NCI-H82 treated with DMSO at 0.1 percent for 48 hours (cell line): ENCODE measurements around the gene SLC37A1.
"Not testable (repeated sequence)": the region's sequence is repeated elsewhere in the genome, so short reads cannot be mapped to it uniquely, and the experiment has no call there.

Experiments used
- DNase-seq: peaks from one replicate; lab custom pipeline; 2025; ENCODE audit not compliant: unreplicated experiment; lab: John Stamatoyannopoulos, UW

Gene SLC37A1

DNA sequence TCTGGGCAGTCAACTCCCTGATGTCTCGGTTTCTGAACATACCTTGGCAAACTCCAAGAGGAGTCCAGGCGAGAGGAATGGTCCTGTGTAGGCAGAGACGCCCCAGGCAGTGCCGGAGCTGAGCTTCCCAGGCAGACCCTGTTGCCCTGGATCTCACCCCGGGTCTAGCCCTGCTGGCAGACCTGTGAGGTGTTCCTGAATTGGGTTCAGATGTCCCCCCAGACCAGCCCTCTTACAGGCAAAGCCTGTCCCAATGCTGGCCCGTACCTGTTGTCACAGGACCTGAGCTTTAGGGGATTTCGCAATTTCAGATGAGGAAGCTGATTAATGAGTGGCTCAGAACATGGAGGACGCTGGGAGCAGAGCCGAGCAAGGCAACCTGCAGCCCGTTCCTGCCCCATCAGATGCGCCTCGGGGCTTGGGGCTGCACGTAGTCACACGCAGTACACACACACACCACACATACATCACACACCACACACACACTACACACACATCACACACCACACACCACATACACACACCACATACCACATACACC is 101.2 kb downstream of the SLC37A1 start:
- DNase-seq = no peak

DNA sequence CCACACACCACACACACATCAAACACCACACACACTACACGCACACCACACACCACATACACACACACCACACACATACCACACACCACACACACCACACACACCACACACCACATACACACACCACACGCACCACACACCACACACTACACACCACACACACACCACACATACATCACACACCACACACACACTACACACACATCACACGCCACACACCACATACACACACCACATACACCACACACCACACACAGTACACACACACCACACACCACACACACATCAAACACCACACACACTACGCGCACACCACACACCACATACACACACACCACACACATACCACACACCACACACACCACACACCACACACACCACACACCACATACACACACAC is 101.7 kb downstream of the SLC37A1 start:
- not testable (repeated sequence) for DNase-seq

DNA sequence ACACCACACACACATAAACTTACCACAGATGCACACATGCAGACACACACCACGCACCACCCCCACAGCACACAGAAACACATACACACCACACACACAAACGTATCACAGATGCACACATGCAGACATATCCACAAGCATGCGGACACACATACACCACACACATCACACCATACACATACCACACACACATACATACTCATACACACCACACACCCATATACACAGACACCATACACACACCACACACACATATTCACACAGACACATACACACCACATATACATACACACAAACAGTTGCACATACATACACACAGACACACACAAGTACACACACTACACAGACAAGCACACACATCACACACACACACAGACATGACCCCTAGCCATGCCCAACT is 102.3 kb downstream of the SLC37A1 start:
- no peak for DNase-seq

DNA sequence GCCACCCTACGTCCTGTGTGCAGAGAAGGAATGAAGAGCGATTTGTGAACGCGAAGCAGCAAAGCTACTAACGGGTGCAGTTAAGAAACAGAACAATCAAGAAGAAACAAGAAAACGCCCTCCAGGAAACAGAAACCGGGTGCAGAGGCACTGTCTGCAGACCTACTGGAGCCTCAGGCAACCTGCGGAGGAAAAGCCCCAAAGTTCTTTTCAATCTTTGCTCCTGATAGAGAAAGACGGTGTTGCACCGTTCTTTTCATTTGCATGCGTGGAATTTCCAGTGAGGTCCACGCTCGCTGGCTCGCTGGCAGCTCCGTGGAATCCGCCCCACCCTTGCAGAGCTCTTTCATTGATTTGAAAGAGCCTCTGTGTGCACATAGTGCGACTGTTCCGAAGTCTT is 102.8 kb downstream of the SLC37A1 start:
- no peak for DNase-seq

DNA sequence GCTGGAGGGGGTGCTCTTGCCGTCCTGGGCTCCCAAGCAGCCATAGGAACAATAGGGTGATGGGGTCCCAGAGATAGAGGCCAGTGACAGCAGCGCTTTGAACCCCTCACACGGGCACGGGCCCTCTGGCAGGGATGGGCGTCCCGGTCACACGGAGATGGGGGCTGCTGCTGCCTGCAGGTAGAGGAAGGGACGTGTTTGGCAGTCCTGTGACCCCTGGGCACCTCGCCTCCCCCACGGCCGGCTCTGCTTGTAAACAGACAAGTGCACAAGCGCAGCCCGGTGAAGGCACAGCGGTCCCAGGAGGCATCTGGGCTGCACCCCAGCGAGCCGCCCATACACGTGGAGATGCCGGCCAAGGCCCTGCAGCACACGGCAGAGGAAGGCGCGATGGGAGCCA is 103.3 kb downstream of the SLC37A1 start:
- DNase-seq = no peak

DNA sequence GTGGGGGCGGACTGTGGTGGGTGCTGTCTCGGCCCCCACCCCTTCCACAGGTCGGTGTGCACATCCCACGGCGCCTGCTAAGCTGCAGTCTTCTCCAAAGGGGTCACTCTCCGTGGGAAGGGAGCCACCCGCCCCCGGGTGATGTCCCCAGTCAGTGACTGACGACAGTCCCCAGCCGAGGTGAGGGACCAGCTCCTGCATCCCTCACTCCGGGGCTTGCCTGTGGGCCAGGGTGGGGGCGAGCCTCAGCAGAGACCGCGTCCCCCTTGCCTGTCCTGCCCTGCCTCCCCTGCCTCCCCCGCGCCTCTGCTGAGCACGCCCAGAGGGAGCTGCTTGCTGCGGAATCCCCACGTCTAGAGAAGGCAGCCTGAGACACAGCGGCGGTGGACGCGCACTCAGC is 103.8 kb downstream of the SLC37A1 start:
- no peak for DNase-seq

DNA sequence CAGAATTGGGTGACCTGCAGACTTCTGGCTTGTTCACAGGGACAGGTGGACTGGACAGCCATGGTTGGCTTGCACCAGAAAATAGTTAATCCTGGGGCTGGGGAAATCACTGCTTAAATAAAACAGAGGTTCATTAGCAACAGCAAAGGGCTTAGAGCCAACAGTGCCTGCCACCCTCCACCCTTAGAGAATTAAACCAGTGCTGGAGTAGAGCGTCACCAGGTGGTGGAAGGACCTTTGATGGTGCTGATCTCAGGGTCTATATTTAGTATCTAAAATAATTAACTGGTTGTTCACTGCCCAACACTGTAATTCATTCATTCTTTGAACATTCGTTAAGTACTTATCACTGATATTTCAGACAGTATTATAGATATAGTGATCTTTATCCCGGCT is 105.1 kb downstream of the SLC37A1 start:
- no peak for DNase-seq

DNA sequence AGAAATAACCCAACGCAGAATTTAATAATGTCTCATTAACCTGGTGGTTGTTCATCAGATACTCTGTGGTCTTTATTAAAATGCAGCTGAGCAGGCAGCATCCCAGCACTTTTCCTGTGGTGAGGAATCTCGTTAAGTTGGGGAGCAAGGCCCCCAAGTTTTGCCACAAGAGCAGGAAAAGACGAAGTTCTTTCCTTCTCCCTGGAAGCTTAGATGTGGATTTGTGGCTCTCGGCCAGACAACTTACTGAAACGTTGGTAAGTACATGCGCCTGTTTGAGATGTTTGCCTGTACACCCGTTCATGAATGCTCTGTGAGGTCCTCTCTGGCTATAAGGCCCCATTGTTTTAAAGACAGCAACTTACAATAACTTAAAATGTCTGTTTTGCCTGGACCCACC is 105.5 kb downstream of the SLC37A1 start:
- DNase-seq = no peak

DNA sequence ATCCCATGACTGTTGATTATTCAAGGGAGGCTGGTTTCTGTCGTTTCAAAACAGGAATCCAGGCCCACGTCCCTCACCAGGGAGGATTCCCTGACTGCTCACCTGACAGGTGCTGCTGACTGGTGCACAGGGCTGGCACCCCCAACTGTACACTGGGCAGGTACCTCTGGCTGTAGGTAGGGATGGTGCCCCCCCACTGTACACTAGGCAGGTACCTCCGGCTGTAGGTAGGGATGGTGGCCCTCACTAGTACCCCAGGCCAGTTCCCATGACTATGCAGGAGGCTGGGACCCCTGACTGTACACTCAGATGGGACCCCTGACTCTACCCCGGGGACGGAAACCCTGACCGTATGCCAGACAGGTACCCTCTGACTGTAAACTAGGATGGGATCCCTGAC is 106.2 kb downstream of the SLC37A1 start:
- DNase-seq = no peak

DNA sequence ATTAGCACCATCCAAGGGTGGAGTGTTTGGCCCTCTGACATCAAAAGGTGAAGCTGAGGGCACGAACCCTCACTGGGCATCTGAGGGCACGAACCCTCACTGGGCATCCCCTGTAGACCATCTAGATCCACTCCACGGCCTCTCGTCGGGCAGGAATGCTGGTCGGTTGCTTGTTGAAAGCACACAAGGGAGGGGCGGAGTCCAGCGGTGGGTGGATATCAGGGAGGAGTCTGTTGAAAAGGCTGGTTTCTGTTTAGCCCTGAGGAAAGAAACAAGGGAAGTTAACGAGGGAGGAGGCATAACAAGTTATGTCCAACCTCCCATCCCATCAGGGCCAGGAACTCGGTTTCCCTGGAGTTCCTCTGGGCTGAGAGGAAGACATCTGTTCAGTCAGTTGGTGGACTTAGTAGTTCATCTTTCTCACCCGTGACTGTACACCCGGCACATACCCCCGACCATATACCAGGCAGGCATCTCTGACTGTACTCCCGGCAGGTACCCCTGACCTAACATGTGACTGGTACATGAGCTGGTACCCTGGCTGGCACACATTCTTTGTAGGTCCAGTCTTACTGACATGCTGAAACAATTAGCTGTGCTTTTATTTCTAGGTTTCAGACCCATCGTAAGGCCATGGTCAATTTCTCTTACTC is 107.6 kb downstream of the SLC37A1 start:
- no peak for DNase-seq

DNA sequence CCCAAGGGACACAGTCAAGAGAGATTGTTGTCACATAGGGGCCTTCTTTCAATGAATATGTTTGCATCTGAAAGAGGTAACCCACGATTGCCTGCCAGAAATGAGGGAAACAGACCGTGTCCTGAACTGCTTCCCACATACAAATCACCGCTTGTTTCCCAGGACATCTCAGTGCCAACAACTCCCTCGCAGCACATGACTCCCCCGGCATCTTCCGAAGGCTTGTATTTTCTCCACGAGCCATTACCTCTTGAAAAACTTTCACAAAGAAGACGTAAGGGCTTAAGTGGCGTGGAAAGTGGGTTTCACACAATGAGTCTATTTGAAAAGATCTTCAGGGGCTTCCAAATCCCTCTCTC is 108.1 kb downstream of the SLC37A1 start:
- no peak for DNase-seq

DNA sequence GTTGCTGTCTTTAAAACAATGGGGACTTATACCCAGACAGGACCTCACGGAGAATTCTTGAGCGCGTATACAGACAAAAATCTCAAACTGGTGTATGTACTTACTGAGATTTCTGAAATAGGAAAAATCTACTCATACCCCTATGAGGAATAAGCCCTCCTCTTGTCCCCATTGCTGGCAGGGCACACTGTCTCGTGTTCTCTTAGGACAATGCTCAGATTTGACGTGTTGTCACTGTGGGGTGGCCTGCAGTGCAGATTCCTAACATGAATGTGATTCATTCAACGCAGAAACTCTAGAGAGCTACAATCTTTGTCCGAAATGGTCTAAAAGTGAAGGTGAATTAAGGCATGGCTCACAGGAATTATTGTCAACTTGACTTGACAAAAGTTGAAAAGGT is 108.6 kb downstream of the SLC37A1 start:
- no peak for DNase-seq

DNA sequence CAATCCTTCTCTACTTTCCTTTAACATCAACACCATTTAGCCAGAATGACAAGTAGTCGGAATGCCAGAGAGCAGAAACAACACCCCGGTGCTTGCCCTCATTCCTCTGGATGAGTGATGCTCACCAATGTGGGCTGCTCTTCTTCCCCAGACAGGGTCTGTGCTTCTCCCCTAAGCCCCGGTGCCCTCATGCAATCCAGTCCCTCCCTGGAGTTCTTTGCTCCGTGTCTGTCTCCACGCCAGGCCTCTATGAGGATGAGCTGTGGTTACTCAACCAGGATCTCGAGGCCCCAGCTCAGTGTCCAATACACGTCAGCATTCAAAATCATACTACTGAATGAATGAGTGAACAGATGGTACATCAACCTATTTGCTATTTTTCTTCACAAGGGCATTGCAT is 110.0 kb downstream of the SLC37A1 start:
- no peak for DNase-seq

DNA sequence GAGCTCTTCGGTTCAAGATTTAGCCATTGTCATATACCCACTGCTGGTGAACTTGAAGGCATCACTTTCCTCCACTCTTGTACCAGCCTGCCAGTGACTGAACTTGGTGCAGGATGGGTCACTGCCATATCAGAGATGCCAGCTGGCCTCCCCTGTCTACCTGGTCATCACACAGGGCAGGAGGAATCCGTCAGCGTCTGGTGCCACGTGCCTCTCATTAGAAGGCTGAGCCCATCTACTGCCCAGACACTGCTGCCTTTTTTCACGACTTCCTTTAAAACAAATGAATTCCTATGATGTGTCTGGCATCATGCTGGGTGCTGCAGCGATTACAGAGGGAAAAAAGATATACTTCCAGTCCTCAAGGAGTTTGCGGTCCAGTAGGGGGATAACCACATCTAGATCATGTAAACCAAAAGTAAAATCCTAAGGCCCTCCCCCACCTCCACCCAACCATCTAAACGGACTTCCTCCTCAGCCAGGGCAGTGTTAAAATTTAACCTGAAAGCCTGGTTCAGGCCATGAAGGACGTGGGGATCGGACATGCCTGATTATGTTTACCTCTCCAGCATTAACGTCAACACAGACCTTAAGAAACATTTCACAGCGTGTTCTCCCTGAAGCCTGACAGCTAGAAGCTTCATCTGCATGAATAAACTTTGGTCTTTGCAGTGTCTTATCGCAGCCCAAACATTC is 110.6 kb downstream of the SLC37A1 start:
- no peak for DNase-seq

DNA sequence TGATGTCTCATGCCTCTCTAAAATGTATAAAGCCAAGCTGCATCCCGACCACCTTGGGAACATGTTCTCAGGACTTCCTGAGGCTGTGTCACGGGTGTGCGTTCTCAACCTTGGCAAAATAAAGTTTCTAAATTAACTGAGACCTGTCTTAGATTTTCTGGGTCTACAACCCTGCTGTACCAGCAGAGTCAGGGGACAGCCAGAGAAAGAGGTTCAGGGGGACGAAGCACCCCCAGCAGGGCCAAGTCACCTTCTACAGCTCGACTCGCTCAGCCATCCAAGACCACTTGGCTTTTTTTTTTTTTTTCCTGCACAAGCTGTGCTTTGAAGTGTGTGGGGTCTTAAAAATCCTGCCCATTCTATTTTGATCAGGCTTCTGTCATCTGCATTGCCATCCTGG is 111.3 kb downstream of the SLC37A1 start:
- no peak for DNase-seq

DNA sequence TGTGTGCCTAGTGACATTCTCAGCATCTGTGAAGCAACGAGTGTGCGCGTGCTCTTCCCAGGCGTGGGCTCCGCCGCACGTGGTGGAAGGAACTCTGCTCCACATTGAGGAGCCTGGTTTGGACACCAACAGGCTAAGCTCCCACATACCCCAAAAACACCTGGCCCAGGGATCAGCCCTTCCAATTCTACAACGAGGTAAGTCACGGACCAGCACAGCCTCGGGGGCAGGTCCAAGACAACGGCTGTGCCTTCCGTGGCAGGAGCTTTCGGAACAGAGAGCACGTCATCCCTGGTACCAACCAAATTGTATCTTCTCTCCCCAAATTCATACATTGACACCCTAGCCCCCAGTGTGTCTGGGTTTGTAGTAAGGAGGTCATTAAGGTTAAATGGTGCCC is 112.5 kb downstream of the SLC37A1 start:
- no peak for DNase-seq

DNA sequence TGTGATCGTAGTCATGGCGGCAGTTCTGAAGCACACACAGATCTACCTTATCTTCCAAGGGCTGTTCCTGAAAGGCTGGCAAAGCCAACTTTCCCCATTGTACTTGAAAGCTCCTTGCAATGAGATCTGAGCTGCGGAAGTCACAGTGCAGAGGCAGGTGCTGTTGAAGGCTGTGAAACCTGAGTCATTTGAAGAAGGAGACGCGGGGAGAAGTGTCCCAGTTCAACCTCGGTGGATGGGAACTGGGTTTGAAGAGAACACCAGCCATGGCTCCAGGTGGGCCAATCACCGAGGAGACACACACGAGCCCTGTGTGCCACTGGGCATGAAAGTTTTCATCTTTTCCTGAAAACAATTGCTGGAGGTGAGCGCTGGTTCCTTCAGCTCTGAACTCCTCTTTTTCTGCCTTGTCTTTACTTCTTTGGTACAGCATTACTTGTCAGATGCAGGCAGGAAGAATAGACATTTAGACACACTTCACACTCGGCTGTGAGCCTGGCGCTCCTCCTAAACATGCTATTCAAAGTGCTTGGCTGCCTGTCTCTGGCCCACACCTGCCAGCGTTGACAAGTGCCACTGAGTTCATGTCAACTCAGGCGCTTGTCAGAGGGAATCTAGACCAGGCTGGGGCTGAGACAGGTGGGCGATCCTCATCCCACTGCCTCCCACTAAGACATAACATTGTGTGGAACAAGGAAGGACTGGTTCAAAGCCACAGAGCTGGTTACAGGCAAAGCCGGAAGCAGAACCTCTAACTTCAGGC is 114.1 kb downstream of the SLC37A1 start:
- no peak for DNase-seq

DNA sequence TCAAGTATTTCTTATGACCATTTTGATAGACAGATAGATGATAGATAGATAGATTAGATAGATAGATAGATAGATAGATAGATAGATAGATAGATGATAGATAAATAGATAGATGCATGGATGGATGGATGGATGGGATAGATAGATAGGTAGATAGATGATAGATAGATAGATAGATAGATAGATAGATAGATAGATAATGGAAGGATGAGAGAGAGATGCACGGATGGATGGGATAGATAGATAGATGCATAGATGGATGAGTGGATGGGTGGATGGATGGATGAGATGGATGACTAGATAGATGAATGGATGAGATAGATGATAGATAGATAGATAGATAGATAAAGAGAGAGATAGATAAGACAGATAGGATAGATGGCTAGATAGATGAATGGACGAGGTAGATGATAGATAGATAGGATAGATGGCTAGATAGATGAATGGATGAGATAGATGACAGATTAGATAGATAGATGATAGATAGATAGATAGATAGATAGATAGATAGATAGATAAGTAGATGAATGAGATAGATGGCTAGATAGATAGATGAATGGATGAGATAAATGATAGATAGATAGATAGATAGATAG is 114.9 kb downstream of the SLC37A1 start:
- not testable (repeated sequence) for DNase-seq

DNA sequence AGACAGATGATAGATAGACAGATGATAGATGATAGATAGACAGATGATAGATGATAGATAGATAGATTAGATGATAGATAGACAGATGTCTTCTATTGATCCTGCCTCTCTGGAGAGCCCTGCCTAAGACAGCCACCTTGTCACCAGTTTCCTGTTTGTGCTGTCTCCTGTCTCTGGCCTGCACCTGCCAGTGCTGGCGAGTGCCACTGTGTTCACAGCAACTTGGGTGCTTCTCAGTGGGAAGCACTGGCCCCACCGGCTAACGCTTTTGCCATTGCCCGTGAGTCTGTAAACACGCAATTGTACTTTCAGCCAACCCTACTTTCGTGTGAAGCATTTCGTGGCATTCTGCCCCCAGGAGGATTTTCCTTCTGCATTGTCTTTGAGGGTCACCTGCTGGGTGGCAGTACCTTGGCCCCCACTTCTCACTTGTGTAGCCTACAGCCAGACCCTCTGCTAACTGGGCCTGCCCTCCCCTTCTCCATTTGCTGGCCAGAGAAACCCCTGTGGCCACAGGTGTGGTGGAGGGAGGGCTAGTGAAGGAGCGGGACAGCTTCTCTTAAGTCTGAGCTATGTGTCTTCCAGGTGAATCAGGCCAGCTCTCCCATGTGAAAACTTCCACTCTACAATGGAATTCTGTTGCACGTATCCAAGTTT is 116.4 kb downstream of the SLC37A1 start:
- no peak for DNase-seq

DNA sequence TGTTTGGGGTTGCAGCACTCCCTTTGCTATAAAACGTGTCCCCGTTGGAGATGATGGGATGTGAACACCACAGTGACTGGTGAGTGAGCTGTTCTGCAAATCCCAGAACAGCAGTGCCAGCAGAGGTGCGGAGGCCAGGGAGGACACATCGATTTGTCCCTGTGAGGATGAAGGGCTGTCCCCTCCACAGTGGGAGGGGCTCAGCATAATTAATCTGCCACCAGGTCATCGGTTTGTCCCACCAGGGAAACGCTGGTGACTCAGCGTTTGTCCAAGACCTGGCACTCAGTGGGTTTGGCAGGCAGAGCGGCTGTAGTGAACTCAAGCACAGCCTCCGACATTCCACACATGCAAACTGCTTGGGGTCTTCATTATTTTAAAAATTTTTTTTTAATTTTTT is 117.0 kb downstream of the SLC37A1 start:
- DNase-seq = no peak
